ENCODE results near the gene BLMH.

GRCh38 chr17:30249460-30249859 lies 42.3 kb downstream of the BLMH start:
- no peak for TF ChIP-seq SUZ12 (IDR thresholded peaks at IDR 0.05; ENCODE audit: extremely low read depth, insufficient read depth, insufficient read length)
- TF ChIP-seq YY1 (IDR thresholded peaks at IDR 0.05; ENCODE audit: insufficient read depth, insufficient read length): no peak
- no peak for TF ChIP-seq ZNF274 (IDR thresholded peaks at IDR 0.05; ENCODE audit: low read depth, low read length)

Measured in NT2/D1 (cell line).